Ishikawa (cell line): Measurements from ENCODE around the gene PEG3.

ENCODE experiments used
- CEBPB ChIP-seq: IDR thresholded peaks from 2 replicates; pipeline ENCODE4 v1.6.1; 2012
- CREB1 ChIP-seq: IDR thresholded peaks from 2 replicates; pipeline ENCODE4 v1.6.1; 2012; ENCODE audit warnings: low read depth
- EGR1 ChIP-seq: IDR thresholded peaks from 2 replicates; pipeline ENCODE4 v1.6.1; 2012
- EP300 ChIP-seq: IDR thresholded peaks from 2 replicates; pipeline ENCODE4 v1.6.1; 2012; ENCODE audit warnings: borderline replicate concordance
- FOXM1 ChIP-seq: IDR thresholded peaks from 2 replicates; pipeline ENCODE4 v1.6.1; 2012; ENCODE audit warnings: low read depth, borderline replicate concordance
- MAX ChIP-seq: IDR thresholded peaks from 2 replicates; pipeline ENCODE4 v1.6.1; 2012
- NFIC ChIP-seq: IDR thresholded peaks from 2 replicates; pipeline ENCODE4 v1.6.1; 2012
- RAD21 ChIP-seq: IDR thresholded peaks from 2 replicates; pipeline ENCODE4 v1.6.1; 2012; ENCODE audit warnings: low read depth
- REST ChIP-seq: IDR thresholded peaks from 2 replicates; pipeline ENCODE4 v1.6.1; 2012; ENCODE audit warnings: low read depth, mild to moderate bottlenecking
- TAF1 ChIP-seq: IDR thresholded peaks from 2 replicates; pipeline ENCODE4 v1.6.1; 2012; ENCODE audit warnings: low read depth, mild to moderate bottlenecking
- TCF12 ChIP-seq: IDR thresholded peaks from 2 replicates; pipeline ENCODE4 v1.6.1; 2012; ENCODE audit warnings: low read depth
- TEAD4 ChIP-seq: IDR thresholded peaks from 2 replicates; pipeline ENCODE4 v1.6.1; 2012
- USF1 ChIP-seq: IDR thresholded peaks from 2 replicates; pipeline ENCODE4 v1.6.1; 2012
- YY1 ChIP-seq: IDR thresholded peaks from 2 replicates; pipeline ENCODE4 v1.6.1; 2012; ENCODE audit warnings: low read depth
- ZBTB7A ChIP-seq: IDR thresholded peaks from 2 replicates; pipeline ENCODE4 v1.6.1; 2012; ENCODE audit warnings: low read depth

PEG3 gene

GRCh38 chr19:56821209-56821608 lies 19.3 kb downstream of the PEG3 start:
- TF ChIP-seq YY1 (no peak), NFIC (no peak), TAF1 (no peak), TEAD4 (no peak), MAX (no peak), REST (no peak), ZBTB7A (no peak), RAD21 (no peak), FOXM1 (no peak), CEBPB (no peak), USF1 (no peak), EP300 (no peak), TCF12 (no peak), CREB1 (no peak), EGR1 (no peak)

GRCh38 chr19:56819166-56819565 lies 21.4 kb downstream of the PEG3 start:
- no peak for TF ChIP-seq TEAD4
- no peak for TF ChIP-seq EGR1
- TF ChIP-seq ZBTB7A = no peak
- TF ChIP-seq TAF1 = no peak
- no peak for TF ChIP-seq RAD21
- TF ChIP-seq REST = no peak

- no peak for TF ChIP-seq FOXM1
- TF ChIP-seq CREB1 = no peak
- TF ChIP-seq REST = no peak
- no peak for TF ChIP-seq CEBPB
- TF ChIP-seq ZBTB7A = no peak
- TF ChIP-seq RAD21 = no peak
- no peak for TF ChIP-seq TCF12
- no peak for TF ChIP-seq NFIC
- no peak for TF ChIP-seq EGR1
- TF ChIP-seq EP300 = no peak
- TF ChIP-seq MAX = no peak
- TF ChIP-seq YY1 = no peak
- TF ChIP-seq USF1 = no peak
- TF ChIP-seq TEAD4 = no peak
- no peak for TF ChIP-seq TAF1
These were observed 25.9 kb downstream of the PEG3 start for GRCh38 chr19:56814656-56815055.

- TF ChIP-seq TCF12 = no peak
- TF ChIP-seq EP300 = no peak
- no peak for TF ChIP-seq TEAD4
- TF ChIP-seq USF1 = no peak
- TF ChIP-seq NFIC = no peak
These were observed 27.0 kb downstream of the PEG3 start for GRCh38 chr19:56813531-56813930.

- TF ChIP-seq NFIC (no peak), MAX (no peak), CEBPB (no peak), ZBTB7A (no peak), FOXM1 (no peak), YY1 (no peak), REST (no peak), USF1 (no peak), CREB1 (no peak), EP300 (no peak)
These were observed 29.0 kb downstream of the PEG3 start for GRCh38 chr19:56811480-56811879.
